NK-92 (cell line): ENCODE results near the gene TIAL1.
"Not testable (repeated sequence)": the region's sequence is repeated elsewhere in the genome, so short reads cannot be mapped to it uniquely, and the experiment has no call there.

Experiments used
- DNase-seq: peaks from one replicate; lab custom pipeline; 2025; ENCODE audit not compliant: unreplicated experiment; lab: John Stamatoyannopoulos, UW

TIAL1 gene, protein sequence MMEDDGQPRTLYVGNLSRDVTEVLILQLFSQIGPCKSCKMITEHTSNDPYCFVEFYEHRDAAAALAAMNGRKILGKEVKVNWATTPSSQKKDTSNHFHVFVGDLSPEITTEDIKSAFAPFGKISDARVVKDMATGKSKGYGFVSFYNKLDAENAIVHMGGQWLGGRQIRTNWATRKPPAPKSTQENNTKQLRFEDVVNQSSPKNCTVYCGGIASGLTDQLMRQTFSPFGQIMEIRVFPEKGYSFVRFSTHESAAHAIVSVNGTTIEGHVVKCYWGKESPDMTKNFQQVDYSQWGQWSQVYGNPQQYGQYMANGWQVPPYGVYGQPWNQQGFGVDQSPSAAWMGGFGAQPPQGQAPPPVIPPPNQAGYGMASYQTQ

DNA sequence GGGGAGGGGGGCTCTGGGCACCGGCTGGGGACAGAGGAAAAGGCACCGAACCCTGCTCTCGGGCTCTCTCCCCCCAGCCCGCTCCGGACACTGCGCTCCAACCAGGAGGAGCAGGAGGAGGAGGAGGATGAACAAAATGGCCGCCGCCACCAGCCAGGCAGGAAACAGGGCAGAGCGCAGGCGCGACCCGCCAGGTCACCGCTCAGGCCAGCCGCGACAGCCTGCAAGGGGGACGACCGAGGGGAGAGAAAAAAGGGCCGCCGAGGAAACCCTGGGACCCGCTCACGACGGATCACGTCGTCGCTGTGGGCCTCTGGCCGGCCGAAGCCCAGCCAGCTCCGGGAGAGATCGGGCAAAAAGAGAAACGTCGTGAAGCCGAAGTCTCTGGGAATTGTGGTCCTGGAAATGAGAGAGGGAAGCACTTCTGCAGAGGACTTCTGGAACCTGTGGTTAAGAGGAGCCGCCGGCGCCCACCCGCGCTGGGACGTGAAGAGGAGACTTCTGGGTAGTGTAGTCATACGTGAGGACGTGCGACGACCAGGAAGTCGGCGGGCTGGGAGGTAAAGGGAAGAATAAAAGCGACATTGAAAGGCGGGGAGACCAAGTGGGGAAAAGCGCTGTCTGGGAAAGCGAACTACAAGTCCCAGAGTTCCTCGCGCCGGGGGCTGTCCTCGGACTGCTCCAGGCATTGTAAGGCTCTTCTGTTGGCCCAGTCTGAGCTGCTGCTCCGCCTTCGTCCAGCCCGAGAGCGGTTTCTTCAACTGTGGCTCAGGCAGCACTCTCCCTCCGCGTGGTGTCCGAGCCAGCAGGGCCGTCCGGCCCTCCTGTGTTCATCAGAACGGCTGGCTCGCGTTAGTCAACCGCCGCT is at the start of gene TIAL1:
Gene TIAL1 (minus strand): TSS at position 428 of the 868 bp plus-strand sequence. CDS start 499 bp downstream, outside the sequence.
- DNase-seq: peak; percentile 62

DNA sequence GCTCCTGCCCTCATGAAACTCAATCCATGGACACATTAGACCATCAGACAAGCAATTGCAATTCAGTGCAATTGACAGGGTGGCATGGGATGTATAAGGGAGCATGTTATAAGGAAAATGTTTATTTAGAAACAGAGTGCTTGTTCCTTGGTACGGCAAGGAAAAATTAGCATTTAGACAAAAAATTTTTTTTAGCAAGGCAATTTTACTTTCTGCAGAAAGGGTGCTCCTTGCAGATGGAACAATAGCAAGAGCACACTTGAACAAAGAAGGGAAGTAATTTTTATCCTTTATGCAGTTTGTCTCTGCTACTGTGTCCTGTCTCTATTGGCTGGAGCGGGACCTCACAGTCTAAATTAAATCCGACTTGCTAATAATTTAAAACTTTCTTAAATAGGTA is 48.2 kb upstream of the TIAL1 start:
- DNase-seq: no peak

DNA sequence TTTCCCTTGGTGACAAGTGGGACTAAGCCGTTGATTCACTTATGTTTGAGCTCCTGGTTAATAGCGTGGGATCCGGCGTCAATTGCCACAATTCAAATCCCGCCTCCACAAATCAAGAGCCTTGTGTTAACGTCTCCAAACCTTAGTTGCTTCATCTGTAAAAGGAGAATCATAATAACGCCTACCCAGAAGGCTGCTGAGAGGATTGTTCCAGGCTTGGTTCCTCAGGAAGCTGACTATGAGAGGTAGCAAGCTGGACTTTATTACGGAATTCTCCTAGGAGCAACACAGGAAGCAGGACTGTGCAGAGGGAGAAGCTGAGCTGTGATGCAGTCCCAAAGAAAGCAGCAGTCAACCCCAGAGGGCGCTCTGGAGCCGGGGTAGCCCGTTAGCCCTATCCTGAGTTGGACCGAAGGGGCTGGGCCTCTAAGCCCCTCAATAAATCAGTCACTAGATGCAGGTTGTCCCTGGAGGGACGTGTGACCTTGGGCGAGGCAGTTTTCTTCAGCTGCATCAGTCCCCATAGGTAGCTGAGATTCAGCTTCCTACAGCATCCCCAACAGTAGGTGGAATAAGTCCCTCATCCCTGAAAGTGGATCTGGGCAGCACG is 47.5 kb upstream of the TIAL1 start:
- no peak for DNase-seq

DNA sequence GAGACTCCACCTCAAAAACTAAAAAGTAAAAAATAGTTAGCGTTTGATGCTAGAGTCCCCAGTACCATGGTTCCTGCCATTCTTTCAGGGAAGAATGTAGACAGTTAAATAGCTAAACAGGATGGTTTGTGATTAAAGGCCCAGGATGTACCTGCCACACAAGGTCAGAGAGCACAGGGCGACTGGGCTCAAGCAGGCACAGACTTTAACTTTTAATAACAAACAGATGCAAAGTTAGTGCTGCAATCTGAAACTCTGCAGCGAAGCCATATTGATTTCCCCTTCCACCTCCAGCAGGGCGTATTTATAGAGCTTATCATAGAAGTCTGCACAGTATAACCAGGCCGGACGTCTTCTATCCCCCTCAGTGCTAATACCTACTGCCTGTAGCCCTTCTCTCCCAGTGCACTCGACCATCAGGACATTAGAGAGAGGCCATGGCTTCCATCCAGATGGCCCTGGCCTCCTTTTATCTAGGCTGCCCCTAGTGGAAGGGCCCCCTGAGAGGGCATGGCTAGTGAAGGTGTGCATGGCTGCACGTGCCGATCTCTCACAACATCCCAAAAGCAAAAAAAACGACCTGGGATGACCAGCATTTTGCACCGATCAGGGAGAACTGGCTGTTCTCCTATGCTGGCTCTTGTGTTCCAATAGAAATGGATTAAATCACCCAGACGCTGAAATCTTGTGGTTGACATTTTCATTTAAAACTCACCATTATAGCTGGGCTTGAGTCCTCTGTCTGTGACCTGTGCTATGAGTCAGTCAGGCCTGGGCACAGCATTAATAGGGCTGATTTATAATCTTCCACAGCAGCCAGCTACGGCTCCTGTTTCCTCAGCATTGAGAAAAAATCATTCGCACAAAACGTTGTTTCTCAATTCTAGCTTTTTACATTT is 46.8 kb upstream of the TIAL1 start:
- DNase-seq: no peak

DNA sequence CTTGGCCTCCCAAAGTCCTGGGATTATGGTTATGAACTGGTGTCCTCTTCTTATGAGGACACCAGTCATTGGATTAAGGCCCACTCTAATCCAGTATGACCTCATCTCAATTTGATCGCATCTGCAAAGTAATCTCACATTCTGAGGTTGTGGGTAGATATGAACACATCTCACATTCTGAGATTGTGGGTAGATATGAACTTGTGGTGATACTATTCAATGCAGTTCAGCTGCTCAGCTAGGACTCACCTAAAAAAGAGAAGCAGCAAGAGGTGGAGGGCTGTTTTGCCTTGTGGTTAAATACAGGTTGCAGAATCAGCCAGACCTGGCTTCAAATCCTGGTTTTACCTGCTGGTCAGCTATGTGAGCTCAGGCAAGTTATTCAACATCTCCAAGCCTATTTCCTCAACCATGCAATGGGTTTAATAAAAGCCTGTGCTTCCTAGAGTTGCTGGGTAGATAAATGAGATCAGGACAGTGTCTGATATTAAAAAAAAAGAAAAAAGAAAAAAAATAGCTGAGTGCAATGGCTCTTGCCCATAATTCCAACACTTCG is 45.9 kb upstream of the TIAL1 start:
- no peak for DNase-seq

DNA sequence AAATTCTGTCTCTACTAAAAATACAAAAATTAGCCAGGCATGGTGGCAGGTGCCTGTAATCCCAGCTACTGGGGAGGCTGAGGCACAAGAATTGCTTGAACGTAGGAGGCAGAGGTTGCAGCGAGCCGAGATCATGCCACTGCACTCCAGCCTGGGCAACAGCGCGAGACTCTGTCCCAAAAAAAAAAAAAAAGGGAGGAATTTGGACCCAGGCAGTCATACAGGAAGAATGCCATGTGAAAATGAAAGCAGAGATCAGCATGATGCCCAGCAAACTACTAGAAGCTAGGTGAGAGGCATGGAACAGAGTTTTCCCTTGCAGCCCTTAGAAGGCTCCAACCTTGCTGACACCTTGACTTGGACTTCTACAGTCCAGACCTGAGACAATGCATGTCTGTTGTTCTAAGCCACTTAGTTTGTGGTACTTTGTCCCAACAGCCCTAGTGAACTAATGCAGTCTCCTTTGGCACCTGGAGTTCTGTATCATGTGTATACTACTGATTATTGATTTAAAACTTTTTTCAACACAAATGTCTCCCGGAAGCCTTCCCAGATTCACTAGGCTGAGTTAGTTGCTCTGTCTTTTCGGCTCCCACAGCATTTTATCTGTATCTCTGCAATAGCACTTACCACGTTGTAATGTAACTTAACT is 44.2 kb upstream of the TIAL1 start:
- DNase-seq: no peak

DNA sequence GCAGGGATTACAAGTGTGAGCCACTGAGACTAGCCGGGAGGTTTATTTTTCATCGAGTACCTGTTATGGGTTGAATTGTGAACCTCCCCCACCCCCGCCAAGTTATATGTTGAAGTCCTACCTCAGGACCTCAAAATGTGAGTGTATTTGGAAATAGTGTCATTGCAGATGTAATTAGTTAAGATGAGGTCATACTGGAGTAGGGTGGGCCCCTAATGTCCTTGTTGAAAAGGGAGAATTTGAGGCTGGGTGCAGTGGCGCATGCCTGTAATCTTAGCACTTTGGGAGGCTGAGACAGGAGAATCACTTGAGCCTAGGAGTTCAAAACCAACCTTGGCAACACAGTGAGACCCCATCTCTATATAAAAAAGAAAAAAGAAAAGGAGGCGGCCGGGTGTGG is 43.6 kb upstream of the TIAL1 start:
- no peak for DNase-seq

DNA sequence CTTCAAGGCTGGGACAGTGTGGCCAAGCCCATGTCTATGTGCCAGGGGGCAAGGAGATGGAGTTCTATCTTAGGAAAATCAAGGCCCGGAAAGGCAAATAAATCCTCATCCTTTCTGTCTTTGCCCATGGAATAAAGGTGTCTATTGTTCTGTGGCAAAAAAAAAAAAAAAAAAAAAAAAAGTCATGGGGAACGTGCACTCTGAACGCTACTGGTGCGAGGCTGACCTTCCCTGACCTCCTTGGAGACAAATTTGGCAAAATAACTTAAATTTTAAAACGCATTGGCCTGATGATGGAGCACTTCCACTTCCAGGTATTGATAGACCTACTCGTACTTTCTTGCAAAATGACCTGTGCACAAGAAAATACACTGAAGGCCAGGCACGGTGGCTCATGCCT is 42.2 kb upstream of the TIAL1 start:
- no peak for DNase-seq

DNA sequence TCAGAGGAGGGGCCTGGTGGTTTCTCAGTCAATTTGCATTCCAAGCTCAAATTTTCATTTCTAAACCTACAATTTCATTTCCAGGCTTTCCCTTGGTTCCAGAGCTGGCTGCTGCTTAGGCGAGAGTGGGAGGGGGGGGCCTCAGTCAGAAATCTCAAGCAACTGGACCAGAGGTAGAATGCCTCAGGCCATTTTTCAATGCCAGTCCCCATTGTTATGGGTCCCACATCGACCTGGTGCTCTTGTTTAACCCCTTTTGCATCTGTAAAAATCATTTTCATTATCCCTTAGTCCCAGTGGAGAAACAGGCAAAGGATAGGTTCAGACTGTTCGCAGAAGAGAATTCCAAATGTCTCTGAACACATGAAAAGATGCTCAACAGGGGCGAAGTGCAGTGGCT is 40.9 kb upstream of the TIAL1 start:
- no peak for DNase-seq

DNA sequence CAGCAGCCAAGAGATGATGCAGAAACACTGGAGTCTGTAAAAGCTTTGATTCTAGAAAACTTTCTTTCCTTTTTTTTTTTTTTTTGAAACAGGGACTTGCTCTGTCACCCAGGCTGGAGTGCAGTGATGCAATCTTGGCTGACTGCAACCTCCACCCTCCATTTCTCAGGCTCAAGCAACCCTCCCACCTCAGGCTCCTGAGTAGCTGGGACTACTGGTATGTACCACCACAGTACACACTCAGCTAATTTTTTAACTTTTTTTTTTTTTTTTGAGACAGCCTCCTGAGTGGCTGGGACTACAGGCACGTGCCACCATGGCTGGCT is 37.4 kb upstream of the TIAL1 start:
- no peak for DNase-seq

DNA sequence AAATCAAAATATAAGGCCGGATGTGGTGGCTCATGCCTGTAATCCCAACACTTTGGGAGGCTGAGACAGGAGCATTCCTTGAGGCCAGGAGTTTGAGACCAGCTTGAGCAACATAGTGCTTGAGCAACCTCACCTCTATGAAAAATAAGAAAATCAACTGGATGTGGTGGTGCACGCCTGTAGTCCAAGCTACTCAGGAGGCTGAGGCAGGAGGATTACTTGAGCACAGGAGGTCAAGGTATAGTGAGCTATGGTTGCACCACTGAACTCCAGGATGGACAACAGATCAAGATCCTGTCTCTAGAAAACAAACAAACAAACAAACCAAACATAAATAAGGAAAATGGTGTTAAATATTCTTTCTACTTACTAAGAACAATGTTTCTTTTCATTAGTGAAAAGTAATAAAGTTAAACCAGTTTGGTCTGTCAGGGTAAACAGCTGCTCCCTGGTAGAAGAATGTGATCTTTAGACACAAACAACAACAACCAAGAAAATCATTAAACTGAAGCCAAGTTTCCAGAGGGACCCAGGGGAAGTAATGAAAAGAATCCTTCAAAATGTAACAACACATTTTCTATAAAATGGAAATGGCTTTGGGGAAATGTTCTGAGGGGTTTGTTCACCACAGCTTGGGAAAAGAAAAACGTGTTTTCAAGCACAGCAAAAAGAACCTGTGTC is 36.9 kb upstream of the TIAL1 start:
- DNase-seq: no peak

DNA sequence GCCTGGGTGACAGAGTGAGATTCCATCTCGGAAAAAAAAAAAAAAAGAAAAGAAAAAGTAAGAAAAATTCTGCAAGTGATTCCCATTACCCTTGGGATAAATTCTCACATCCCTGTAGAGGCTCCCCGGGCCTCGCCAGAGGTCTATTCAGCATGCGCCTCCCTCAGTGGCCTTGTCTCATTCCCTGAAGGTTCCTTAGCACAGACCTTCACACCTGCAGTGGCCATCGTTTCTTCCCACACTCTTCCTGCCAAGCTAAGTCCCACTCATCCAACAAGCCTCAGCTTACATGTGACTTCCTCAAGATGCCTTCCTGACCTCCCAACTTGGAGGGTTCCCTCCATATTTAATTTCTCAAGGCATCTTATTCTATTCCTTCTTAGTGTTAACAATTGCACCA is 33.5 kb upstream of the TIAL1 start:
- no peak for DNase-seq

DNA sequence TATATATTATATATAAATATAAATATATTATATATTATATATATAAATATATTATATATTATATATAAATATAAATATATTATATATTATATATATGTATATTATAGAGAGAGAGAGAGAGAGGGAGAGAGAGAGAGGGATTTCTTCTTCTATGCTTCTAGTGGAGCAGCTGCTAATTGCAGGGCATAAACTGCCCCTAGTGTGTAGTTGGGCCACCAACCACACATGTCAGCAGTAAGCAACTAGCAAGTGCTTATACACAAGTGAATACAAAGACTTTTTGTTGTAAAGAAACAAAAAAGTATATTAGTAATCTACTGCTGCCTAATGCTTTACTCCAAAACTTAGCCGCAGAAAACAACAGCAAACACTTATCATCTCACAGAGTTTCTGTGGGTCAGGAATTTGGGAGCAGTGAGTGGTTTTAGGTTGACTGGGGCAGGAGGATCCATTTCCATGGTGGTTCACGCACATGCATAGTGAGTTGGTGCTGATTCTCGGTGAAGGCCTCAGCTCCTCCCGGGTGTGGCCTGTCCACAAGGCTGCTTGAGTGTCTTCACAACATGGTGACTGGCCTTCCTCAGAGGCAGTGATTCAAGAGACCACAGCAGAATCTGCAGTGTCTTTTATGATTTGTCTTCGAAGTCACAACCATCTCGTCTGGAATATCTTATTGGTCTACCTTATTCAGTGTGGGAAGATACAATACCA is 29.0 kb upstream of the TIAL1 start:
- no peak for DNase-seq

DNA sequence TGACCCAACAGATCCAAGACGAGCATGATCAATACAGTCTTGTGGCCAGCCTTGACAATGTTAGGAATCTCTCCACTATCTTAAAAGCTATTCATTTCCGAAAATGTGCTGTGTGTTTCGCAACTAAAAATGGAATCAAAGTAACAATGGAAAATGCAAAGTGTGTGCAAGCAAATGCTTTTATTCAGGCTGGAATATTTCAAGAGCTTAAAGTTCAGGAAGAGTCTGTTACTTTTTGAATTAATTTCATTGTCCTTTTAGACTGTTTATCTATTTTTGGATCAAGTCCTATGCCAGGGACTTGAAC is 24.3 kb upstream of the TIAL1 start:
- no peak for DNase-seq

DNA sequence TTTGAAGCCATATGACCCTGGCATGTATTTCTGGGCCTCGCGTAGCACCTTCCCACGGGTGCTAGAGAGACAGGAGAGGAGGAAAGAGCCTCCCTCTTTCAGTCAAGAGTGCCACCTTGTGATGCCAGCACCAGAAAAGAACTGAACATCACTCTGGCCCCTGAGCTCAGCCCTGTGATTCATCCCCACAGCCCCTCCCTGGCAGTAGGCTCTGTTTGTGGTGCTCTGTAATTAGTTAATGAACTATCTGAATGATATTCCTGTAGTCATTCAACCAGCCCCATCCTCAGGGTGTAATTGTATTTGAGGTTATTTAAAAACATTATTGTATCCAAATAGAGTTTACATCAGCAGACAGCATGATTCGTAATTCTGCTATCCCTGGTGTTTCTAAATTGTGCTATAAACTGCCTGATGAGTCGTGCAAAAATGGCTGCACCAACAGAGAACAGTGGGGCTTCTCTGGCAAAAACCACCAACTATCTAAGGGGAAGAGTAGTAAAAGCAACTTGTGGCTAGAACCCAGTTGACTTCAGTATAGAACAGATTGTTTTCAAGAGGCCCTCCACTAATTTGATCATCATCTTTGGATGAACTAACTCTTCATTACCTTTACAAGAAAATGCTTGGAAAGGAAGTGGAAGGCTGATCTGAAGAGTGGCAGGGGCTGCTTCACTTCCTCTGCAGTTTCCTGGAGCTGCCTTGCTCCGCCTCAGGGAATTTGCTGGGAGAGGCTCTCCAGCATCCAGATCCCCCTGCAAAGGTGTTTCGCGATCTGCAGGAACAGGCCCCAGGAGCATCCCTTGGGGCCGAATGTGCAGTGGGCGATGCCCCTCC is 23.7 kb upstream of the TIAL1 start:
- no peak for DNase-seq

DNA sequence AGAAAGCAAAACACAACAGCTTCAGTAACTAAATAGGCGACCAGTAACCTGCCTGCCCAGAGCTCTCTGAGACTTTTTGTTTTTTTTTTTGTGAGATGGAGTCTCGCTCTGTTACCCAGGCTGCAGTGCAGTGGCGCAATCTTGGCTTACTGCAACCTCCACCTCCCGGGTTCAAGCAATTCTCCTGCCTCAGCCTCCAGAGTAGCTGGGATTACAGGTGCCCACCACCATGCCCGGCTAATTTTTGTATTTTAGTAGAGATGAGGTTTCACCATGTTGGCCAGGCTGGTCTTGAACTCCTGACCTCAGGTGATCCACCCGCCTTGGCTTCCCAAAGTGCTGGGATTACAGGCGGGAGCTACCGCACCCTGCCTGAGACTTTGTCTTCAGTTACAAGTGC is 23.0 kb upstream of the TIAL1 start:
- DNase-seq: not testable (repeated sequence)

DNA sequence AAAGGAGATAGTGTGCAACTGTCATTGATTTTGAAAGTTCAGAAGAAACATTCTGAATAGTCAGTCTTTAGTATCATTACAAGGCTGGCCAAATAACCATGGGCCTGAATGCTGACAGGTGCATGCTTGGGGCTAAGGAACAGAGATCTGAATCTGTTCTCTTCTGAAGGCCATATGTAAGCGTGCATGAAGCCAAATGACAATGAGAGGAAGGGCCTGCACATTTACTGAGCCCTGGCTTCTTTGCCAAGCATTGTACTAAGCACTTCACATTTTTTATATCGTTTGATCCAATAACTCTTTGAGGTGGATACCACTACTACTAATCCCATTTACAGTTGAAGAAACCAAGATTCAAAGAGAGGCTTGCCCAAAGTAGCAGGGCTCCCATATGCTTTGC is 22.5 kb upstream of the TIAL1 start:
- DNase-seq: no peak

DNA sequence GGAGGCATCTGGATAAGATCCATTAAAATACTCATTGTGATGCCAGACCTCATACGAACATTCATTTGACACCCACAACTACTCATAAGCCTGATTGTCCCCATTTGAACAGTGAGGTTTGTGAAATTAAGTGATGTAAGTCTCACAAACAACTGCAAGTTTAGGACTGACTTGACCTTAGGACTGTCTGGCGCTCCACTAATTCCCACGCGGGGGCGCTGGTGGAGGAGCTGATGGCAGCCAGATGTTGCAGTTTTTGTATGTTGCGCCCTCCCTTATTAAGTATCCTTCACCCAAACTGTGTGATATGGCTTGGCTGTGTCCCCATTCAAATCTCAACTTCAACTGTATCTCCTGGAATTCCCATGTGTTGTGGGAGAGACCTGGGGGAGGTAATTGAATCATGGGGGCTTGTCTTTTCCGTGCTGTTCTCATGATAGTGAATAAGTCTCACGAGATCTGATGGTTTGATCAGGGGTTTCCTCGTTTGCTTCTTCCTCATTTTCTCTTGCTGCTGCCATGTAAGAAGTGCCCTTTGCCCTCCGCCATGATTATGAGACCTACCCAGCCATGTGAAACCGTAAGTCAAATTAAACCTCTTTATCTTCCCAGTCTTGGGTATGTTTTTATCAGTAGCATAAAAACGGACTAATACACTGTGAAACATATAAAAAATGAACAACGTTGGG is 20.3 kb upstream of the TIAL1 start:
- no peak for DNase-seq
